RWPE2 (cell line): ENCODE data around the gene ATXN7L1.

Experiments used
- ATAC-seq: fragments of 200-7000 bp; cut with Tn5 transposase; 3 replicates; pipeline ENCODE4 v1.9.1; 2021; ENCODE audit warnings: low read depth
- DNase-seq: peaks from one replicate; pipeline ENCODE4 v3.0.0-alpha.2; 2020; ENCODE audit warnings: low spot score
- H3K27ac ChIP-seq: fragments of 450-650 bp; 2 replicates; pipeline ENCODE4 v1.5.1; 2017; ENCODE audit warnings: mild to moderate bottlenecking; ENCODE audit not compliant: poor library complexity, severe bottlenecking
- H3K27me3 ChIP-seq: fragments of 250-450 bp; sonication (Bioruptor Pico); 2 replicates; pipeline ENCODE4 v1.5.1; 2021; ENCODE audit warnings: mild to moderate bottlenecking, moderate library complexity; ENCODE audit not compliant: insufficient read depth, poor library complexity, severe bottlenecking
- H3K36me3 ChIP-seq: fragments of 250-450 bp; sonication (Bioruptor Pico); 2 replicates; pipeline ENCODE4 v1.5.1; 2020; ENCODE audit warnings: low read depth, mild to moderate bottlenecking, moderate library complexity
- H3K4me1 ChIP-seq: fragments of 250-450 bp; sonication (Bioruptor Pico); 2 replicates; pipeline ENCODE4 v1.5.1; 2021; ENCODE audit warnings: mild to moderate bottlenecking, moderate library complexity; ENCODE audit not compliant: insufficient read depth, poor library complexity, severe bottlenecking
- H3K4me3 ChIP-seq: fragments of 250-450 bp; sonication (Bioruptor Pico); 2 replicates; pipeline ENCODE4 v1.5.1; 2021; ENCODE audit warnings: mild to moderate bottlenecking, moderate library complexity; ENCODE audit not compliant: severe bottlenecking
- H3K9me3 ChIP-seq: fragments of 250-450 bp; sonication (Bioruptor Pico); 2 replicates; pipeline ENCODE4 v1.5.1; 2021; ENCODE audit warnings: mild to moderate bottlenecking, moderate library complexity; ENCODE audit not compliant: severe bottlenecking
- CTCF ChIP-seq: fragments of 450-650 bp; IDR thresholded peaks from one replicate; pipeline ENCODE4 v1.5.1; 2017; ENCODE audit warnings: mild to moderate bottlenecking, moderate library complexity; ENCODE audit not compliant: poor library complexity, severe bottlenecking

ATXN7L1 gene

GRCh38 chr7:105567024-105567423, 309.4 kb downstream of the ATXN7L1 start:
- H3K4me3 ChIP-seq, result no peak overlapping the region
- H3K4me1 ChIP-seq, result no peaks in the 10 kb centered on the region
- H3K36me3 ChIP-seq, result peaks cover 63% of the 10 kb centered on the region
- no peaks in the 10 kb centered on the region for H3K27me3 ChIP-seq
- peaks cover 2% of the 10 kb centered on the region for H3K9me3 ChIP-seq
- H3K27ac ChIP-seq, result no peak overlapping the region
- no peak for ATAC-seq
- DNase-seq, result no peak
- TF ChIP-seq CTCF, result no peak

- Histone ChIP-seq H3K27ac (no peak overlapping the region), H3K4me3 (no peak overlapping the region), H3K9me3 (peaks cover 2% of the 10 kb centered on the region), H3K27me3 (no peaks in the 10 kb centered on the region), H3K4me1 (no peaks in the 10 kb centered on the region), H3K36me3 (peaks cover 77% of the 10 kb centered on the region)
- TF ChIP-seq CTCF, result no peak
- no peak for ATAC-seq
- no peak for DNase-seq
Measured at GRCh38 chr7:105565190-105565589, 311.2 kb downstream of the ATXN7L1 start.

- H3K9me3 ChIP-seq, result no peaks in the 10 kb centered on the region
- H3K4me1 ChIP-seq, result no peaks in the 10 kb centered on the region
- no peak for TF ChIP-seq CTCF
- H3K27me3 ChIP-seq, result no peaks in the 10 kb centered on the region
- H3K27ac ChIP-seq, result no peak overlapping the region
- DNase-seq (no peak), ATAC-seq (no peak)
- H3K36me3 ChIP-seq, result peaks cover 83% of the 10 kb centered on the region
- no peak overlapping the region for H3K4me3 ChIP-seq
Measured at GRCh38 chr7:105559926-105560325, 316.5 kb downstream of the ATXN7L1 start.
